EH (cell line): ENCODE data around the gene CDC25C.

Experiments used
- DNase-seq: peaks from one replicate; pipeline ENCODE4 v3.0.0-alpha.2; 2015; ENCODE audit warnings: low read depth

The CDC25C gene

GRCh38 chr5:138331449-138332368 lies at the start of gene CDC25C:
CDC25C (minus strand) TSS chr5:138331804; CDS start chr5:138331180, 624 bp downstream.
- peak; percentile 100 for DNase-seq

- no peak for DNase-seq
These were observed 41.0 kb upstream of the CDC25C start for GRCh38 chr5:138372653-138373052.

GRCh38 chr5:138372225-138372624 lies 40.6 kb upstream of the CDC25C start:
- DNase-seq = no peak

GRCh38 chr5:138371454-138371853 lies 39.9 kb upstream of the CDC25C start:
- no peak for DNase-seq

- peak; percentile 19 for DNase-seq
These were observed 38.9 kb upstream of the CDC25C start for GRCh38 chr5:138370537-138370936.

GRCh38 chr5:138369706-138370105 lies 38.1 kb upstream of the CDC25C start:
- no peak for DNase-seq

GRCh38 chr5:138369261-138369660 lies 37.7 kb upstream of the CDC25C start:
- DNase-seq = no peak

- DNase-seq = no peak
These were observed 35.2 kb upstream of the CDC25C start for GRCh38 chr5:138366632-138367382.

GRCh38 chr5:138364576-138364975 lies 33.0 kb upstream of the CDC25C start:
- no peak for DNase-seq

- no peak for DNase-seq
These were observed 29.4 kb upstream of the CDC25C start for GRCh38 chr5:138360941-138361452.

- DNase-seq = no peak
These were observed 28.0 kb upstream of the CDC25C start for GRCh38 chr5:138359621-138360020.

- peak; percentile 87 for DNase-seq
These were observed 23.3 kb upstream of the CDC25C start for GRCh38 chr5:138354926-138355378.

GRCh38 chr5:138354387-138354786 lies 22.8 kb upstream of the CDC25C start:
- DNase-seq = peak; percentile 1

- DNase-seq = no peak
These were observed 22.0 kb upstream of the CDC25C start for GRCh38 chr5:138353560-138354080.

- DNase-seq = peak; percentile 73
These were observed 21.3 kb upstream of the CDC25C start for GRCh38 chr5:138352722-138353559.

GRCh38 chr5:138352071-138352721 lies 20.6 kb upstream of the CDC25C start, which contains the start of gene KDM3B:
KDM3B (plus strand) TSS chr5:138352685; CDS start chr5:138352796, 111 bp downstream.
- peak; percentile 79 for DNase-seq

- DNase-seq = peak; percentile 9
These were observed 19.9 kb upstream of the CDC25C start for GRCh38 chr5:138351517-138351916.

GRCh38 chr5:138351056-138351455 lies 19.5 kb upstream of the CDC25C start:
- peak; percentile 79 for DNase-seq

- no peak for DNase-seq
These were observed 18.9 kb upstream of the CDC25C start for GRCh38 chr5:138350563-138350890.

GRCh38 chr5:138349852-138350562 lies 18.4 kb upstream of the CDC25C start:
- DNase-seq = peak; percentile 70
